Liver (tissue), 9 donors: ENCODE results near the gene LDLRAD4. TPM values are rescaled to one million over a fixed set of nuclear protein-coding genes. Genes with fewer than 3 reads are reported as not detected.

Experiments used
- DNase-seq: peaks from one replicate; pipeline ENCODE4 v3.0.0-alpha.2; 2017; ENCODE audit warnings: low spot score
- H3K27ac ChIP-seq, 2 donors: one replicate each; pipeline ENCODE4 v1.7.0; 2013; ENCODE audit warnings: inconsistent platforms in 2 of 2, low read length in 2 of 2, control low read depth in 1 of 2, low read depth in 1 of 2, mild to moderate bottlenecking in 1 of 2
- H3K27me3 ChIP-seq, 4 donors: one replicate each; pipeline versions ENCODE4 v1.6.1 to v1.7.0; 2013; ENCODE audit warnings: low read length in 3 of 4, inconsistent platforms in 1 of 4, mild to moderate bottlenecking in 1 of 4, moderate library complexity in 1 of 4; ENCODE audit not compliant: control insufficient read depth in 4 of 4, insufficient read depth in 4 of 4
- H3K36me3 ChIP-seq, 4 donors: one replicate each; pipeline versions ENCODE4 v1.6.1 to v1.7.0; 2013; ENCODE audit warnings: low read length in 3 of 4, mild to moderate bottlenecking in 3 of 4, low read depth in 1 of 4, moderate library complexity in 1 of 4; ENCODE audit not compliant: control insufficient read depth in 4 of 4, insufficient read depth in 3 of 4
- H3K4me1 ChIP-seq, 4 donors: one replicate each; pipeline versions ENCODE4 v1.6.1 to v1.7.0; 2013; ENCODE audit warnings: low read length in 3 of 4, mild to moderate bottlenecking in 3 of 4, moderate library complexity in 1 of 4; ENCODE audit not compliant: control insufficient read depth in 4 of 4, insufficient read depth in 4 of 4
- H3K4me3 ChIP-seq, 3 donors: one replicate each; pipeline versions ENCODE4 v1.6.1 to v1.7.0; 2013; ENCODE audit warnings: low read length in 3 of 3, control low read depth in 1 of 3, low read depth in 1 of 3, mild to moderate bottlenecking in 1 of 3
- H3K9ac ChIP-seq, 2 donors: one replicate each; pipeline ENCODE4 v1.7.0; 2013; ENCODE audit warnings: low read length in 2 of 2, mild to moderate bottlenecking in 2 of 2, moderate library complexity in 2 of 2, control low read depth in 1 of 2, low read depth in 1 of 2
- H3K9me3 ChIP-seq, 4 donors: one replicate each; pipeline versions ENCODE4 v1.6.1 to v1.7.0; 2013; ENCODE audit warnings: low read length in 3 of 4; ENCODE audit not compliant: control insufficient read depth in 4 of 4
- ATF3 ChIP-seq: IDR thresholded peaks from 2 replicates; pipeline ENCODE4 v1.6.1; 2016; ENCODE audit warnings: antibody characterized with exemption
- CTCF ChIP-seq: fragments of 150-350 bp; IDR thresholded peaks from 2 replicates; pipeline ENCODE4 v1.5.1; 2017; ENCODE audit warnings: improper control_type of control experiment, low read depth, low read length; ENCODE audit not compliant: missing input control
- EGR1 ChIP-seq, 2 donors: IDR thresholded peaks; 2 replicates each; pipeline ENCODE4 v1.6.1; 2016 to 2018; ENCODE audit warnings: antibody characterized with exemption in 2 of 2, low read depth in 2 of 2
- FOXA1 ChIP-seq: IDR thresholded peaks from 2 replicates; pipeline ENCODE4 v1.6.1; 2016; ENCODE audit warnings: antibody characterized with exemption
- FOXA2 ChIP-seq: IDR thresholded peaks from 2 replicates; pipeline ENCODE4 v1.6.1; 2016; ENCODE audit warnings: antibody characterized with exemption
- GABPA ChIP-seq, 2 donors: IDR thresholded peaks in 1 of 2; conservative IDR thresholded peaks in 1 of 2; 2 replicates each; pipeline ENCODE4 v1.6.1; 2016; ENCODE audit warnings: antibody characterized with exemption in 2 of 2, mild to moderate bottlenecking in 1 of 2, moderate library complexity in 1 of 2
- HNF4A ChIP-seq, 2 donors: conservative IDR thresholded peaks; 2 replicates each; pipeline ENCODE4 v1.6.1; 2016; ENCODE audit warnings: antibody characterized with exemption in 2 of 2, mild to moderate bottlenecking in 2 of 2
- HNF4G ChIP-seq: IDR thresholded peaks from 2 replicates; pipeline ENCODE4 v1.6.1; 2016; ENCODE audit warnings: antibody characterized with exemption
- JUND ChIP-seq, 2 donors: IDR thresholded peaks; 2 replicates each; pipeline ENCODE4 v1.6.1; 2016; ENCODE audit warnings: antibody characterized with exemption in 2 of 2
- NR2F2 ChIP-seq: IDR thresholded peaks from 2 replicates; pipeline ENCODE4 v1.6.1; 2016; ENCODE audit warnings: antibody characterized with exemption
- RAD21 ChIP-seq, 2 donors: IDR thresholded peaks; 2 replicates each; pipeline ENCODE4 v1.6.1; 2016; ENCODE audit warnings: antibody characterized with exemption in 2 of 2, mild to moderate bottlenecking in 2 of 2
- RXRA ChIP-seq, 2 donors: IDR thresholded peaks; 2 replicates each; pipeline ENCODE4 v1.6.1; 2017 to 2018; ENCODE audit warnings: antibody characterized with exemption in 2 of 2, mild to moderate bottlenecking in 1 of 2
- SP1 ChIP-seq: IDR thresholded peaks from 2 replicates; pipeline ENCODE4 v1.6.1; 2018; ENCODE audit warnings: antibody characterized with exemption, mild to moderate bottlenecking
- TAF1 ChIP-seq: conservative IDR thresholded peaks from 2 replicates; pipeline ENCODE4 v1.6.1; 2016; ENCODE audit warnings: antibody characterized with exemption, mild to moderate bottlenecking
- YY1 ChIP-seq: IDR thresholded peaks from 2 replicates; pipeline ENCODE4 v1.6.1; 2016; ENCODE audit warnings: antibody characterized with exemption, mild to moderate bottlenecking
- WGBS: extraction: QIAGEN DNeasy Blood & Tissue Kit; methylation state at CpG from one replicate; pipeline ENCODE4 v1.1.7; 2013; 5-methylcytosine and 5-hydroxymethylcytosine counted together
- polyA plus RNA-seq, 2 donors: library from polyadenylated mRNA; stranded (reverse) in 1 of 2; unstranded in 1 of 2; fragments of 200-250 nt in 1 of 2; fragments of >200 nt in 1 of 2; fragmentation: Nextera tagmentation in 1 of 2; extraction: Ambion mirVana in 1 of 2; gene quantifications; one replicate each; pipeline versions ENCODE4 v1.2.1 to v1.2.3, GENCODE V29; 2013 to 2015
- total RNA-seq, 2 donors: library from RNA; depleted of rRNA; stranded (reverse); fragments of >200 nt; gene quantifications; one replicate each; pipeline ENCODE4 v1.2.3, GENCODE V29; 2014
- TF ChIP-seq, protein P1 (sequence below): IDR thresholded peaks from 2 replicates; pipeline ENCODE4 v1.6.1; 2016; ENCODE audit warnings: antibody characterized with exemption, mild to moderate bottlenecking
- TF ChIP-seq, protein P2 (sequence below): IDR thresholded peaks from 2 replicates; pipeline ENCODE4 v1.6.1; 2016; ENCODE audit warnings: antibody characterized with exemption
- TF ChIP-seq, protein P3 (sequence below): IDR thresholded peaks from 2 replicates; pipeline ENCODE4 v1.6.1; 2016; ENCODE audit warnings: antibody characterized with exemption
- donor health status: healthy.
- donor health status: healthy.
- donor health status: healthy.
- donor health status: healthy.
- donor health status: healthy.

LDLRAD4 gene
- total and polyA plus RNA-seq, 4 donors, result 4.8 to 41.7 (median 12.7) TPM

- no peaks in the 10 kb centered on the region for H3K36me3 ChIP-seq
- H3K9me3 ChIP-seq, result no peaks in the 10 kb centered on the region
- 67% methylated on average over 3 of the region's 3 CpGs for WGBS
- DNase-seq, result no peak
- no peak overlapping the region for H3K27ac ChIP-seq
- no peak overlapping the region for H3K9ac ChIP-seq
- H3K4me1 ChIP-seq, result no peaks in the 10 kb centered on the region
- TF ChIP-seq FOXA1, result no peak
- no peaks in the 10 kb centered on the region for H3K27me3 ChIP-seq
- no peak overlapping the region for H3K4me3 ChIP-seq
Observed at GRCh38 chr18:13579874-13580273, 361.3 kb downstream of the LDLRAD4 start.

DNA sequence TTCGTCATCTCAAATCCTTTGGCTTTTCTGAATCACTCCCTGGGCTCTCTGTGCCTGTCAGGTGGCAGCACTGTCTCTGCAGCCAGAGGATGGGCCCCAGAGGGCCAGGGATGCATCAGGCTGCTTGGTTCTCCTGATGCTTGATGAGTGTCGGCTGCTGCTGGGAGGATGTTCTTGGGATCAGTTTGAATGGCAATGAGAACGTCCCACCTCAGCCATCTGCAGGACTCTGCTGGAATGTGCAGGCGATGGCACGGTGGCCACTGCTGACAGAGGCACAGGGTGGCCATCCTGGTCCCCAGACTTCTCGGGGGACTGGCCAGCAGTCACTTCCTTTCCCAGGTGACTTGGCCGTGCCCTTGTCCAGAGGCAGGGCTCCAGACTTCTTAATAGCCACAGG, 361.8 kb downstream of the LDLRAD4 start:
- Histone ChIP-seq H3K4me3 (no peak overlapping the region), H3K27ac (no peak overlapping the region), H3K9me3 (no peaks in the 10 kb centered on the region), H3K4me1 (no peaks in the 10 kb centered on the region), H3K27me3 (no peaks in the 10 kb centered on the region), H3K36me3 (no peaks in the 10 kb centered on the region), H3K9ac (no peak overlapping the region)
- no peak for DNase-seq
- TF ChIP-seq TAF1 (no peak), SP1 (no peak), RAD21 (IDR thresholded peaks at IDR 0.05) (no peak), HNF4G (no peak), GABPA (IDR thresholded peaks at IDR 0.05 in 1 of 2, conservative IDR thresholded peaks at IDR 0.05 in 1 of 2) (no peak), YY1 (no peak), CTCF (no peak)
- TF ChIP-seq, protein P1, sequence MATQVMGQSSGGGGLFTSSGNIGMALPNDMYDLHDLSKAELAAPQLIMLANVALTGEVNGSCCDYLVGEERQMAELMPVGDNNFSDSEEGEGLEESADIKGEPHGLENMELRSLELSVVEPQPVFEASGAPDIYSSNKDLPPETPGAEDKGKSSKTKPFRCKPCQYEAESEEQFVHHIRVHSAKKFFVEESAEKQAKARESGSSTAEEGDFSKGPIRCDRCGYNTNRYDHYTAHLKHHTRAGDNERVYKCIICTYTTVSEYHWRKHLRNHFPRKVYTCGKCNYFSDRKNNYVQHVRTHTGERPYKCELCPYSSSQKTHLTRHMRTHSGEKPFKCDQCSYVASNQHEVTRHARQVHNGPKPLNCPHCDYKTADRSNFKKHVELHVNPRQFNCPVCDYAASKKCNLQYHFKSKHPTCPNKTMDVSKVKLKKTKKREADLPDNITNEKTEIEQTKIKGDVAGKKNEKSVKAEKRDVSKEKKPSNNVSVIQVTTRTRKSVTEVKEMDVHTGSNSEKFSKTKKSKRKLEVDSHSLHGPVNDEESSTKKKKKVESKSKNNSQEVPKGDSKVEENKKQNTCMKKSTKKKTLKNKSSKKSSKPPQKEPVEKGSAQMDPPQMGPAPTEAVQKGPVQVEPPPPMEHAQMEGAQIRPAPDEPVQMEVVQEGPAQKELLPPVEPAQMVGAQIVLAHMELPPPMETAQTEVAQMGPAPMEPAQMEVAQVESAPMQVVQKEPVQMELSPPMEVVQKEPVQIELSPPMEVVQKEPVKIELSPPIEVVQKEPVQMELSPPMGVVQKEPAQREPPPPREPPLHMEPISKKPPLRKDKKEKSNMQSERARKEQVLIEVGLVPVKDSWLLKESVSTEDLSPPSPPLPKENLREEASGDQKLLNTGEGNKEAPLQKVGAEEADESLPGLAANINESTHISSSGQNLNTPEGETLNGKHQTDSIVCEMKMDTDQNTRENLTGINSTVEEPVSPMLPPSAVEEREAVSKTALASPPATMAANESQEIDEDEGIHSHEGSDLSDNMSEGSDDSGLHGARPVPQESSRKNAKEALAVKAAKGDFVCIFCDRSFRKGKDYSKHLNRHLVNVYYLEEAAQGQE, result no peak
- 94% methylated on average over 7 of the region's 7 CpGs for WGBS

DNA sequence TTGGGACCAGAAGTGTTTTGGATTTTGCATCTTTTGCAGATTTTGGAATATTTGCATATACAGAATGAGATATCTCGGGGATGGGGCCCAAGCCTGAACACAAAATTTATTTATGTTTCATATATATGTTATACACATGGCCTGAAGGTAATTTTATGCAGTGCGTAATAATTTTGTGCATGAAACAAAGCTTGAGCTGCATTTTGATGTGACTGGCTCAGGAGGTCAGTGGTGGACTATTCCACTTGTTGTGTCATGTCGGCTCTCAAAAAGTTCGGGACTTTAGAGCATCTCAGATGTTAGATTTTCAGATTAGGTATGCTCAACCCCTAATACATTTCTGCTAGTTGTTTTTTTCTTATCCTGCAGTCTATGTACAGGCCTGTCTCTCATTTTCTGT, 362.4 kb downstream of the LDLRAD4 start:
- Histone ChIP-seq H3K36me3 (no peaks in the 10 kb centered on the region), H3K9me3 (no peaks in the 10 kb centered on the region), H3K4me1 (no peaks in the 10 kb centered on the region), H3K9ac (no peak overlapping the region), H3K27ac (no peak overlapping the region), H3K27me3 (no peaks in the 10 kb centered on the region), H3K4me3 (no peak overlapping the region)
- 97% methylated on average over 4 of the region's 4 CpGs for WGBS
- TF ChIP-seq NR2F2 (no peak), YY1 (no peak), HNF4A (conservative IDR thresholded peaks at IDR 0.05) (no peak), GABPA (IDR thresholded peaks at IDR 0.05 in 1 of 2, conservative IDR thresholded peaks at IDR 0.05 in 1 of 2) (no peak), SP1 (no peak), EGR1 (IDR thresholded peaks at IDR 0.05; ENCODE audit: low read depth in 2 of 2) (no peak), FOXA1 (no peak), ATF3 (no peak), RAD21 (IDR thresholded peaks at IDR 0.05) (no peak), JUND (IDR thresholded peaks at IDR 0.05) (no peak), FOXA2 (no peak), RXRA (IDR thresholded peaks at IDR 0.05) (no peak)
- TF ChIP-seq, protein P2, sequence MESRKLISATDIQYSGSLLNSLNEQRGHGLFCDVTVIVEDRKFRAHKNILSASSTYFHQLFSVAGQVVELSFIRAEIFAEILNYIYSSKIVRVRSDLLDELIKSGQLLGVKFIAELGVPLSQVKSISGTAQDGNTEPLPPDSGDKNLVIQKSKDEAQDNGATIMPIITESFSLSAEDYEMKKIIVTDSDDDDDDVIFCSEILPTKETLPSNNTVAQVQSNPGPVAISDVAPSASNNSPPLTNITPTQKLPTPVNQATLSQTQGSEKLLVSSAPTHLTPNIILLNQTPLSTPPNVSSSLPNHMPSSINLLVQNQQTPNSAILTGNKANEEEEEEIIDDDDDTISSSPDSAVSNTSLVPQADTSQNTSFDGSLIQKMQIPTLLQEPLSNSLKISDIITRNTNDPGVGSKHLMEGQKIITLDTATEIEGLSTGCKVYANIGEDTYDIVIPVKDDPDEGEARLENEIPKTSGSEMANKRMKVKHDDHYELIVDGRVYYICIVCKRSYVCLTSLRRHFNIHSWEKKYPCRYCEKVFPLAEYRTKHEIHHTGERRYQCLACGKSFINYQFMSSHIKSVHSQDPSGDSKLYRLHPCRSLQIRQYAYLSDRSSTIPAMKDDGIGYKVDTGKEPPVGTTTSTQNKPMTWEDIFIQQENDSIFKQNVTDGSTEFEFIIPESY, result no peak
- TF ChIP-seq, protein P3, sequence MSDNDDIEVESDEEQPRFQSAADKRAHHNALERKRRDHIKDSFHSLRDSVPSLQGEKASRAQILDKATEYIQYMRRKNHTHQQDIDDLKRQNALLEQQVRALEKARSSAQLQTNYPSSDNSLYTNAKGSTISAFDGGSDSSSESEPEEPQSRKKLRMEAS, result no peak
- DNase-seq, result no peak
